Hepatocyte (in vitro differentiated cells): Measurements from ENCODE around the gene RAD1.

Experiments
- CTCF ChIP-seq: fragments of 200-600 bp; sonication (generic); IDR thresholded peaks from 2 replicates; pipeline ENCODE4 v1.5.1; 2016; ENCODE audit warnings: antibody characterized with exemption, mild to moderate bottlenecking; ENCODE audit not compliant: poor library complexity
- EZH2 ChIP-seq: fragments of 200-600 bp; sonication (generic); IDR thresholded peaks from 2 replicates; pipeline ENCODE4 v1.6.1; 2016; ENCODE audit warnings: antibody characterized with exemption, mild to moderate bottlenecking, borderline replicate concordance

GRCh38 chr5:34866989-34867471 lies 48.3 kb downstream of the RAD1 start:
- no peak for TF ChIP-seq CTCF
- no peak for TF ChIP-seq EZH2
